ENCODE data around the gene TMEM184A.

The TMEM184A gene

GRCh38 chr7:1597066-1597760 lies 41.2 kb upstream of the TMEM184A start:
- H3K4me3 ChIP-seq (ENCODE audit: low read depth, low read length), result no peak overlapping the region
- no peak overlapping the region for H2AFZ ChIP-seq (ENCODE audit: low read length, unreplicated experiment)
- H3K36me3 ChIP-seq (ENCODE audit: insufficient read depth, low read length), result no peaks in the 10 kb centered on the region
- no peak overlapping the region for H3K27ac ChIP-seq (ENCODE audit: low read depth, low read length)
- H3K79me2 ChIP-seq (ENCODE audit: control insufficient read depth, insufficient read depth, low read length, unreplicated experiment), result no peaks in the 10 kb centered on the region
- peaks cover 33% of the 10 kb centered on the region for H3K27me3 ChIP-seq (ENCODE audit: insufficient read depth, low read length)
- H3K4me1 ChIP-seq (ENCODE audit: control insufficient read depth, insufficient read depth, low read length, unreplicated experiment), result no peaks in the 10 kb centered on the region

DNA sequence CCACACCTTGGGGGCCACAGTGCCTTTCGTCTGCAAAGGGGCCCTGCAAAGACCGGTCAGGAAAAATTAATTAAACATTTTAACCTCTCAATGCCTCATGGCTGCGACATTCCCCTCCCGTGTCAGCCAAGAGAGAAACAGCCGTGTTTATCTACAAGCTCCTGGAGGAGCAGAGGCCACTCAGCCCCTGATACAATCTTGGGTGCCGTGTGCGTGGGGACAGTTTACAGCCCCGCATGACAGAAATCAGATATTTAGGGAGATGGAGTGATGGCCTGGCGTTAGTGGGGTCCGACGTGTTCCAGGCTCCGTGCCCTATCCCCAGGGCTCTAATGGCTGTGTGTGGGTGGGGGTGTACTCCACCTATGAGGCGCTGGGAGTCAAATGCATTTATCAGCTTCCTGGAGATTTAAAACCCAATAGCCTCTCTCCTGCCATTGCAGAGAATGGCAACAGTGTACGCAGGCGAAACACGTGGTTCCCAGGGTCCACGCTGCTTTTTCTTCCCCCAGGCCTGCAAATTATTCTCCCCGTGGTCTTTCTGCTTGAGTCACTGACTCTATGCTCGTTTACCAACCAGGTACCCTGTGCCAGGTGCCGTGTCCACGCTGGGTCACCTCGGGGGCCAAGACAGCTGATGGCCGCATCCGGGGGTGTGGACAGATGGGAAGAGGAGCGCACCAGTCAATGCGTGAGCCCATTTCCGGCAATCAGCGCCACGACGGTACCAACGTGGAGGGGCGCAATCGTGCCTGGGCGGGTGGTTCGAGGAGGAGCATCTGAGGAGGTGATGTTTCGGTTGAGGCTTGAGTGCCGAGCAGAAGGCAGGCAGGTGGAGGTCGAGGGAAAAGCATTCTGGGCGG lies 40.4 kb upstream of the TMEM184A start:
- Histone ChIP-seq H3K4me3 (ENCODE audit: low read depth, low read length) (no peak overlapping the region), H3K36me3 (ENCODE audit: insufficient read depth, low read length) (no peaks in the 10 kb centered on the region), H3K4me1 (ENCODE audit: control insufficient read depth, insufficient read depth, low read length, unreplicated experiment) (no peaks in the 10 kb centered on the region), H3K27ac (ENCODE audit: low read depth, low read length) (no peak overlapping the region), H2AFZ (ENCODE audit: low read length, unreplicated experiment) (no peak overlapping the region), H3K79me2 (ENCODE audit: control insufficient read depth, insufficient read depth, low read length, unreplicated experiment) (no peaks in the 10 kb centered on the region), H3K27me3 (ENCODE audit: insufficient read depth, low read length) (peaks cover 41% of the 10 kb centered on the region)

DNA sequence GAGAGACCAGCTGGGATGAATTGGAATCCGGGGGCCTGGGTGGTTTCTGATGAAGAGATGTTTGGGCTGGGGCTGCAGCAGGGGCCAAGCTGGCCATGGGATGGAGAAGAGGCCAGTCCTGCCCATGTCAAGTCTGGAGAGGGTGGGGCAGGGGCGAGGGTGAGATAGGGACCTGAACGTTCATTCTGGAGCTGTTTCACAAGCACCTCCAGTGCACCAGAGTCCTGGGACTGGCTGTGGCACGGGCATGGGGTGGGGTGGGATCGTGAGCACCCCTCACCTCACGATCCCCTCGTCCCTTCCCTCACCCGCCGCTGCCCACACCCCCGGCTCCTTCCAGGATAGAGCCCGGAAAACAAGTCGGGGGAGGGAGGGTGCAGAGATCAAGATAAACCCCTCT lies 39.6 kb upstream of the TMEM184A start:
- Histone ChIP-seq H3K4me1 (ENCODE audit: control insufficient read depth, insufficient read depth, low read length, unreplicated experiment) (no peaks in the 10 kb centered on the region), H3K27me3 (ENCODE audit: insufficient read depth, low read length) (peaks cover 49% of the 10 kb centered on the region), H3K27ac (ENCODE audit: low read depth, low read length) (no peak overlapping the region), H3K4me3 (ENCODE audit: low read depth, low read length) (no peak overlapping the region), H3K79me2 (ENCODE audit: control insufficient read depth, insufficient read depth, low read length, unreplicated experiment) (no peaks in the 10 kb centered on the region), H3K36me3 (ENCODE audit: insufficient read depth, low read length) (no peaks in the 10 kb centered on the region), H2AFZ (ENCODE audit: low read length, unreplicated experiment) (no peak overlapping the region)

GRCh38 chr7:1595027-1595426 lies 39.0 kb upstream of the TMEM184A start:
- Histone ChIP-seq H3K27ac (ENCODE audit: low read depth, low read length) (no peak overlapping the region), H3K27me3 (ENCODE audit: insufficient read depth, low read length) (peaks cover 55% of the 10 kb centered on the region), H3K36me3 (ENCODE audit: insufficient read depth, low read length) (no peaks in the 10 kb centered on the region), H3K79me2 (ENCODE audit: control insufficient read depth, insufficient read depth, low read length, unreplicated experiment) (no peaks in the 10 kb centered on the region), H2AFZ (ENCODE audit: low read length, unreplicated experiment) (no peak overlapping the region), H3K4me3 (ENCODE audit: low read depth, low read length) (no peak overlapping the region), H3K4me1 (ENCODE audit: control insufficient read depth, insufficient read depth, low read length, unreplicated experiment) (no peaks in the 10 kb centered on the region)

DNA sequence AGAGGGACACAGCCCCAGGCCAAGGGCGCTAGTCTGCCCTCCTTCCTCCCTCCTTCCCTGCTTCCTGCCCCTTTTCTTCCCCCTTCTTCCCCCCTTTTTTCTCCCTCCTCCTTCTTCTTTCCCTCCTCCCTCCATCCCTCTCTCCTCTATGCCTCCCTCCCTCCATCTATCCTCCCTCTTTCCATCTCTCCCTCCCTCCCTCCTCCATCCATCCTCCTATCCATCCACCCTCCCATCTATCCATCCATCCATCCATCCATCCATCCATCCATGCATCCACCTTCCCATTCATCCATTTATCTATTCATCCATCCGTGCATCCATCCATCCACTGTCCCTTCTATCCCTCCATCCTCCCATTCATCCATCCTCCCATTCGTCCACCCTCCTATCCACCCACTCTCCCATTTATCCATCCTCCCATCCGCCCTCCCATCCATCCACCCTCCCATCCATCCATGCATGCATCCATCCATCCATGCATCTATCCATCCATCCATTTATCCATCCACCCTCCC lies 38.0 kb upstream of the TMEM184A start:
- H2AFZ ChIP-seq (ENCODE audit: low read length, unreplicated experiment), result no peak overlapping the region
- no peak overlapping the region for H3K4me3 ChIP-seq (ENCODE audit: low read depth, low read length)
- H3K27me3 ChIP-seq (ENCODE audit: insufficient read depth, low read length), result peaks cover 56% of the 10 kb centered on the region
- no peaks in the 10 kb centered on the region for H3K36me3 ChIP-seq (ENCODE audit: insufficient read depth, low read length)
- H3K4me1 ChIP-seq (ENCODE audit: control insufficient read depth, insufficient read depth, low read length, unreplicated experiment), result no peaks in the 10 kb centered on the region
- H3K27ac ChIP-seq (ENCODE audit: low read depth, low read length), result no peak overlapping the region
- no peaks in the 10 kb centered on the region for H3K79me2 ChIP-seq (ENCODE audit: control insufficient read depth, insufficient read depth, low read length, unreplicated experiment)

DNA sequence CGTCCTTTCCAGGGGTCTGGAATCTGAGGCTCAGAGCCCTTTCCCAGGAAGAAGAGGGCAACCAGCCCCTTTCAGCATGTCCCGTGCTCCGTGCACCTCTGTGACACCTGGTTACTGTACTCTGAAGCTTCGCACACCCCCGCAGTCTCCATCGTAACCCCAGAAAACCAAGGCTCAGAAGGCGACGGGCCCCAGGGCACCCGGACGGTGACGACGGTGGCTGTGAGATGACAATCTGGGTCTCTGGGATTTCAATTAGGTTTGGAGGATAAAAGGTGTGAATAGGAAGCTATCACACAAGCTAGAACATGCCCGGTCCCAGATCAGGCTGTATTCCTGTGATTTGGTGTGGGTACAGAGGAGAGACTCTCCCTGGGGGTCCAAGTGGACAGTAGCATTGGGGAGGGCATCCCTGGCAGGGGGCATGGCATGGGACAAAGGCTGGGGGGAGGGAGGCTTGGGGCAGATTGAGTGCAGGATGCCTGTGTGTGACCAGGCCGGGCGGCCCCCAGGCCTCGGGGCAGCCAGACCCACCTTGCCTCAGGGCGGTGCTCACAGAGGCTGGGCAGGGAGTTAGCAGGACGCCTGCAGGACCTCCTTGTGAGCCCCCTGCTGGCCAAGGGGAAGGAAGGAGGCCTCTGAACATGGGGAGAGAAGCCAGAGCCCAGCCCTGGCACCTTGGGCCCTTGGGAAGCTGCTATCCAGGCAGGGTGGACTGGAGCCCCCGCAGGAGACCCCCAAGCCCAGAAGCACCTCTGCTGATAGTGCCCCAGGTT lies 37.3 kb upstream of the TMEM184A start:
- H2AFZ ChIP-seq (ENCODE audit: low read length, unreplicated experiment), result no peak overlapping the region
- H3K4me3 ChIP-seq (ENCODE audit: low read depth, low read length), result no peak overlapping the region
- H3K4me1 ChIP-seq (ENCODE audit: control insufficient read depth, insufficient read depth, low read length, unreplicated experiment), result no peaks in the 10 kb centered on the region
- no peaks in the 10 kb centered on the region for H3K79me2 ChIP-seq (ENCODE audit: control insufficient read depth, insufficient read depth, low read length, unreplicated experiment)
- no peaks in the 10 kb centered on the region for H3K36me3 ChIP-seq (ENCODE audit: insufficient read depth, low read length)
- H3K27ac ChIP-seq (ENCODE audit: low read depth, low read length), result no peak overlapping the region
- H3K27me3 ChIP-seq (ENCODE audit: insufficient read depth, low read length), result peaks cover 56% of the 10 kb centered on the region

- H3K79me2 ChIP-seq (ENCODE audit: control insufficient read depth, insufficient read depth, low read length, unreplicated experiment), result no peaks in the 10 kb centered on the region
Measured at GRCh38 chr7:1592299-1592871, 36.4 kb upstream of the TMEM184A start.

DNA sequence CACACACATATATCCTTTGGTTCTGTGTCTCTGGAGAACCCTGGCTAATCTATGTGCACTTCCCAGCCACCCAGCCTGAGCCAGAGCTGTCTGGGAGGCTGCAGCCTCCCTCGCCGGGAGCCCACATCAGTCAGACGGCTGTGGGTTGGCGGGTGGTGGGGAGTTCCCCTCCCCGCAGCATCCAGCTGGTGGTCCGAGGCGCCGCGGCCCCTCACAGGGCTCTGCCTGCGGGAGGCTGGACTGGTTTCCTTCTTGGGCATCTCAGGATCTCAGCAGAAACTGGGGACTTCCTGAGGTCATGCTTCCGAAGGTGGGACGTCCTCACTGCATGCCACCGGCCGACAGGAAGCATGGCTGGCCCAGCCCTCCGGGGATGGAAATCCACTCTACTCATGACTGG lies 35.9 kb upstream of the TMEM184A start:
- H2AFZ ChIP-seq (ENCODE audit: low read length, unreplicated experiment), result no peak overlapping the region
- H3K79me2 ChIP-seq (ENCODE audit: control insufficient read depth, insufficient read depth, low read length, unreplicated experiment), result no peaks in the 10 kb centered on the region
- H3K27me3 ChIP-seq (ENCODE audit: insufficient read depth, low read length), result peaks cover 53% of the 10 kb centered on the region
- H3K27ac ChIP-seq (ENCODE audit: low read depth, low read length), result no peak overlapping the region
- H3K4me3 ChIP-seq (ENCODE audit: low read depth, low read length), result no peak overlapping the region
- H3K36me3 ChIP-seq (ENCODE audit: insufficient read depth, low read length), result no peaks in the 10 kb centered on the region
- no peaks in the 10 kb centered on the region for H3K4me1 ChIP-seq (ENCODE audit: control insufficient read depth, insufficient read depth, low read length, unreplicated experiment)

More at GRCh38 chr7:1592299-1592871, 36.4 kb upstream of the TMEM184A start:
- Histone ChIP-seq H3K27me3 (ENCODE audit: insufficient read depth, low read length) (peaks cover 56% of the 10 kb centered on the region), H3K4me1 (ENCODE audit: control insufficient read depth, insufficient read depth, low read length, unreplicated experiment) (no peaks in the 10 kb centered on the region), H2AFZ (ENCODE audit: low read length, unreplicated experiment) (no peak overlapping the region), H3K27ac (ENCODE audit: low read depth, low read length) (no peak overlapping the region), H3K4me3 (ENCODE audit: low read depth, low read length) (no peak overlapping the region), H3K36me3 (ENCODE audit: insufficient read depth, low read length) (no peaks in the 10 kb centered on the region)

- H3K4me1 ChIP-seq (ENCODE audit: control insufficient read depth, insufficient read depth, low read length, unreplicated experiment), result no peaks in the 10 kb centered on the region
- H3K36me3 ChIP-seq (ENCODE audit: insufficient read depth, low read length), result no peaks in the 10 kb centered on the region
- no peak overlapping the region for H2AFZ ChIP-seq (ENCODE audit: low read length, unreplicated experiment)
- peaks cover 52% of the 10 kb centered on the region for H3K27me3 ChIP-seq (ENCODE audit: insufficient read depth, low read length)
- H3K4me3 ChIP-seq (ENCODE audit: low read depth, low read length), result no peak overlapping the region
- H3K27ac ChIP-seq (ENCODE audit: low read depth, low read length), result no peak overlapping the region
- no peaks in the 10 kb centered on the region for H3K79me2 ChIP-seq (ENCODE audit: control insufficient read depth, insufficient read depth, low read length, unreplicated experiment)
Measured at GRCh38 chr7:1591396-1591795, 35.4 kb upstream of the TMEM184A start.

DNA sequence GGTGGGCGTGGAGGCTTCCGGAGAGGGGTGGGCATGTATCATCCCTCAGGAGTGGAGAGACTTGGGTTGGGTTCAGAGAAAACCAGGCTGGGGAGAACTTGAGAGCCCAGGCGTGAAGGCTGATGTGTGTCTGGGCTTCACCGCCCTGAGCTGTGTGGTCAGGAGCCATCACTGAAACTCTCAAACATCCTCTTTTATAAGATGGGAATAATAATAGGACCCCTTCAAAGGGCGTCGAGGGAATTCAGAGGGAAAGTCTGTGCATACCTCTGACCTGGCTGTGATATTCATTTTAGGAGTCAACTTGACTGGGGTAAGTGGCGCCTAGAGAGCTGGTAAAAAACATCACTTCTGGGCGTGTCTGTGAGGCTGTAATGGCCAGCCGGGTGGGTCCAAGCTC lies 34.9 kb upstream of the TMEM184A start:
- Histone ChIP-seq H3K27ac (ENCODE audit: low read depth, low read length) (no peak overlapping the region), H2AFZ (ENCODE audit: low read length, unreplicated experiment) (no peak overlapping the region), H3K4me3 (ENCODE audit: low read depth, low read length) (no peak overlapping the region), H3K79me2 (ENCODE audit: control insufficient read depth, insufficient read depth, low read length, unreplicated experiment) (no peaks in the 10 kb centered on the region), H3K4me1 (ENCODE audit: control insufficient read depth, insufficient read depth, low read length, unreplicated experiment) (no peaks in the 10 kb centered on the region), H3K36me3 (ENCODE audit: insufficient read depth, low read length) (no peaks in the 10 kb centered on the region), H3K27me3 (ENCODE audit: insufficient read depth, low read length) (peaks cover 48% of the 10 kb centered on the region)

All from ACC112 (cell line).